GM18502 (cell line): ENCODE data around the gene KIAA2012.
"Not testable (repeated sequence)": the region's sequence is repeated elsewhere in the genome, so short reads cannot be mapped to it uniquely, and the experiment has no call there.

Experiments
- ATAC-seq: cut with Tn5 transposase; IDR thresholded peaks from one replicate; pipeline ENCODE4 v1.9.1; 2021; ENCODE audit warnings: mild to moderate bottlenecking; ENCODE audit not compliant: unreplicated experiment, poor library complexity

KIAA2012 gene

DNA sequence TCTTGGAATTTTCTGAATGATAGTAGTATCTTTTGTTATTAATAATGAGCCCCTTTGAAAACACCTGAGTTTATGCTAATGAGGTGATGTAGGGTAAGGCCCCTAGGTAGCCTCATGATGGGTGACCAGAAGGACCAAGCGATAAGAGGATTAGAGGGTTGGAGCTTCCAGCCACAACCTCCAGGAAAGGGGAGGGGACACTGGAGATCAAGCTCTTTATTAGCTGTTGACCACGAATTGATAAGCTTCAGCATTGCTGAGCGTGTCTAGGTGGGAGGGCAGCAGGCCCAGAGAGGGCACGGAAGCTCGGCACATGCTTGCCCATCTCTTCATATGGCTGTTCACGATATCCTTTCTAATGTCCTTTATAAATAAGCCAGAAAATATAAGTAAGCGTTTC is 39.0 kb downstream of the KIAA2012 start:
- ATAC-seq: no peak

DNA sequence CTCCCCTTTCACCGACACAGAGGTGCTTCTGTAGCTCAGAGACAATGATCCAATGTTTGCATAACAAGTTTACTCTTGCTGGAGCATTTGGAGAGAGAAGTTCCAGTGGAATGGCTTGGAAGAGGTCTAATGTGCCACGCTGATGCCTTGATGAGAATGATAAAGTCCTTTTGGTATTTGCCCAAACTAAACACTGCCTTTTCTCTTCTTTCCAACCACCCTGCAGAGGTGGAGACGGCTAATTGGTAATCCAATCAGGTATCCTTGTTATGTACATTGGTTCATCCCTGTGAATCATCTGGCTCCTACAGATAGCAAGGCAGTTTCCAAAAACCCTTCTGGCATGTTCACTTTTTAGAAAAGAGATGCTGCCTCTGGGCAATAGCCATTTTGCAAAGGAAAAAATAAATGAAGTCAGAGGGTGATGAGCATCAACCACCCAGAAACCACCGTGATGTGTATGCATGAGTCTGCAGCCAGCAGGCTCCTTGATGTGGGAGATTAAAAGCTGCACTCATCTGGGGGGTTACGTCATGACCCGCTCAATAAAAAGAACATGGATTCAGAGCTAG is 40.6 kb downstream of the KIAA2012 start:
- no peak for ATAC-seq

DNA sequence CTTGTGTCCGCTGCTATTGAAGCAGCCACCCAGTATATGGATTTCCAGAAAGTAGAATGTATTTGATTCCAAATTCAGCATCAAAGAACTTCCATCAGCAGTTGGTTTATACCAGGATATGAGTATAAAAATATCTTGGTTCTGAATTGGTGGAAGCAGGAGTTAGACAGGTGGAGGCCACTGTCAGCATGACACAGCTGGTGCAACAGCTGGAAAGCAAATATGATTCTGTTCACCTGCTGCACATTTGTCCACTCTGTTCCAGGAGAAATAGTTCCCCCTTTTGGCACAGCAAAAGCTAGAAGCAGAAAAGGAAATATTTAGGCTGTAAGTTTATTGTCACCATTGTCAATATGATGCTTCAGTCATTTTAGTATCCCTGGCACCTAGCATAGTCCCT is 41.2 kb downstream of the KIAA2012 start:
- ATAC-seq: no peak

DNA sequence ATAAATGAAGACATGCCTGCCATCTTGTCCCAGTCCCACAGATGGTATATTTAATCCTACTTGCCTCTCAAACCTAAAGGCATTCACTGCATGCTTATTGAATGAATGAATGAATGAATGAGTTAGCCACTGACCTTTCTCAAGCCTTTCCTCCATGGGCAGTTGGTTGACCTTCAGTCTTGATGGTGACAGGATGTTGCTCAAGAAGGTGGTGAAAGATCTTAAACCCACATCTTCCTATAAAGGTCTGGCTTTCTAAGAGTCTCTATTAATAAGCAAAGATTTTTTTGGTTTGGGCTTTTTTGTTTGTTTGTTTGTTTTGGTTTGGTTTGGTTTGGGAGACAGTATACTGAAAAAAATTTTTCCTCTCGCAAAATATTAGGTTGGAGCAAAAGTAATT is 41.7 kb downstream of the KIAA2012 start:
- no peak for ATAC-seq

DNA sequence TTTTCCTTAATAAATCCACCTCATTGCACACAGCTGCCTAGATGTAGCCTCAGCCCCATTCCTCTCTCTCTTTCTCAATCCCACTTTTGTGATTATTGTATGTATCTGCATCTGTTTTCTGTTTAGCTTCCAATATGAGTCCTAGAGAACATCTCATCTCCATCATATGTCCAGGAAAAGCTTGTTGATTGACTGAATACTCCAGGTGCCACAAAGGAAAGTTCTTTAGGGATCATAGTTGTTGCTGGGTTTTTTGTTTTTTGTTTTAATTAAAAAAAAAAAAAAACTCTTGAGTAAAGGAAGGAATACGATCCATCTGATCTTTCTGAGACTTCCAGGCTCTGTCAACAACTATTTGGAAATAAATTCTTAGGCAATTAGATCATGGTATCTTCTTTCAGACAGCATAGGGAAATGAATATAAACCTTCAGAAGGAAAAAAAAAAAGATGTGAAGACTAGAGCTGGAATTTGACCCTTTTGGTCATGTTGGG is 42.5 kb downstream of the KIAA2012 start:
- no peak for ATAC-seq

DNA sequence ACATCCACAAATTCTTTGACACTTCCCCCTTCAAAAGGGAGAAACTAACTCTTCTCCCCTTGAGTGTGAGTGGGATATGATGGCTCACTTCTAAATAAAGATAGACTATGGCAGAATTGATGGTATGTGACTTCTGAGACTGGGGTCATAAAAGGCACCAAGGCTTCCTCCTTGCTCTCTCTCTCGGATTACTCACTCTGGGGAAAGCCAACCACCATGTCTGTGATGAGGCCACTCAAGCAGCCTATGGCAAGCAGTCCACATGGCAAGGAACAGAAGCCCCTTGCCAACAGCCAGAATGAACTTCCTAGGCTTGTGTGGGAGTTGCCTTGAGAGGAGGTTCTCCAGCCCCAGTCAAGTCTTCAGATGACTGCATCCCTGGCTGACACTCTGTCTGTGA is 43.6 kb downstream of the KIAA2012 start:
- no peak for ATAC-seq

DNA sequence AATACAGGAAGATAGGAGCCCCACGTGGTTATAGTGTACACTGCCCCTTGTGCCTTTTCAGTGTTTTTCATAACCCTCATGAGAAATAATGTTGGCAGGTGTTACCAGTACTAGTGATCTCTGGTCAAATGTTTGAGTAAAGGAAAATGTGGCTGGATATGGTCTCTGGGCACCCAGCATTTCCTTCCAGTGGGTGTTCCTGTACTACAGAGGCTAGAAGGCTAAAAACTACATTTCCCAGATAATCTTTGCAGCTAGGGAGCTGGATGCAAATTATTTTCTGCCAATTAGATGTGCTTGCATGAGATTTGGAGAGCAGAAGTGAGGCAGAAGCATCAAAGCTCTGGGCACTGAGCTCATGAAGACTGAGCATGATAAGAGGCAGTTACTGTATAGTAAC is 45.1 kb downstream of the KIAA2012 start:
- no peak for ATAC-seq

DNA sequence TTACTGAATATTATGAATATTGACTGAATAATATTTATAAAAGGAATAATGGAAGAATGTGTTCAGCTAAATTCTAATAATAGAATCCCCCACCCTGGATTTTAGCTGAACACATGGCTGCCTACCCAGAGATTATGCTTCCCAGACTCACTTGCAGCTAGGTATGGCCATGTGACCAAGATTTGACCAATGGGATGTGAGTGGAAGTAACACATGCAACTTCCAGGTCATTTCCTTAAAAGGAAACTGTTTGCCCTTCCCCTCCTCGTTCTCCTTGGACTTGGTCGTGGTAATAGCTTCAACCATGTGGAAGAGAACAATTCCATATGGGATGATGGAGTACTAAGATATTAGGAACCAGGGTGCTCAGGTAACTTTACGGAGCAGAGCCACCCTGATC is 47.8 kb downstream of the KIAA2012 start:
- ATAC-seq: no peak

DNA sequence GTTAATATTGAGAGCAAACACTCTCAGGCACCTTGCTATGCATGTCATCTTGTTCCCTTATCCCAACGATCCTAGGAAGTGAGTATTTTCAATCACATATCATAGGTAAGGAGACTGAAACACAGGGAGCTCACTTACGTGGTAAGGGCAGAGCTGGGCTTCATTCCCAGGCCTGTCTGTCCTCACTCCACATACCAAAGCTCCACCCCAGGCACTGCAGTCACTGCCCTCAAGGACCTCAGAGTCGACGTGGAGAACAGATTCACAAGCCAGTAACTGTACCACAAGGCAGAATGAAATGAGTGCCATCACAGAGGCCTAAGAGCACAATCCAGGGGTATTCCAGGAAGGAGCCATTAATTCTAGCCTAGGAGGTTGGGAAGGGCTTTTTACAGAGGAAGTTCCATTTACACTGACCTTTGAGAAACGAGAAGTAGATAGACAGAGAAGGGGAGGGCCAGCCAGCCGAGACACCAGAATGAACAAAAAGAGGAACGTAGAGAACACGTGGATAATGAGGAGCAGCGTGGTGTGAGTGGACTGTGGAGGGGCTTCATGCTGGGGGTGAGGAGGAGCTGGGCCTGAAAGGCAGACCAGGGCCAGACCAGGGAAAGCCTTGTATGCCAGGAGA is 48.6 kb downstream of the KIAA2012 start:
- no peak for ATAC-seq

DNA sequence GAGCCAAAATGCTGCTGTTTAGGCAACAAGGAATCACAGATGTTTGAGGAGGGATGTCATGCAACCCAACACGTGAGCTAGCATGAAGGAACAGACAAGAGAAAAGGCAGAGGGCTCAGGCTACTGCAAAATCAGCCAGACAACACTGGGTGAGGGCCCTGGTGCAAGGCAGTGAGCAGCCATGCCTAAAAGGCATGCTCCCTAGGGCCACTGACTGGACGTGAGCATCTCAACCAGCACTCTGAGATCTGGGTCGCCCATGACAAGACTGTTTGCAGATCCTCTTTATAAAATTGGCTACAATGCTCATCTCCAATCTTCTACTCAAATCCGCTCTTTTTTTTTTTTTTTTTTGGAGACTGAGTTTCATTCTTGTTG is 49.1 kb downstream of the KIAA2012 start:
- ATAC-seq: no peak

DNA sequence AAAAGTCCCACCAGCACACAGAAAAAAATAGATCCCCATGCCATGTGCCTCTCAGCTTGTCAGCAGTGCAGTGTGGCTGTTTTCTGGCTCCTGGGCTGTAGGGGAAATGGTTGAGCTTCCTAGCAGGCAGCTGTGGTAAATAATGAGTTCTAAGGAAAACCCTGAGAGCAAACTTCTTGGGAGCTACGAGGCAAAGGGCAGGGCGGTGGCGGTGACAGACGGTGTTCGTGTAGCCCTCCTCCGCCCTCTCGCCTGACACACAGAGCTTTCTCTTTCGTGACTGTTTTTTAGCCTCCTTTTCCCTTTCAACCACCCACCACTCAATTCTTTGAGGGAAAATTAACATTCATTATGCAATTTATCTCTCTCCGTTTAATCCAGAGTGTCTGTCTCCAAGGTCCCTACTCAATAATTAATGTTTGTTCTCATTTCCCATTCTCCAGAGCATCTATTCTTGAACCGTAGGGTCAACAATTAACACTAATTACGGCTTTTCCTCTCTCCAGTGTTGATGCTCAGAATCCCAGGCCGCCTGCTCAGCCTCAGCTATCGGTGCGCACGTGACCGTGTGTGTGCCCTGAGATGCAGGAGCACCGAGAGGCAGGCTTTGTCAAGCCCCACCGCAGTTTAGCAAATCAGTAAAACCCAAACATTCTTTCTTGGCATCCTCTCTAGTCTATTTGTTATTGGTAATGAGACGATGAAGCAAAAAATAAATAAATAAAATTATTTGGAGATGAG is 50.1 kb downstream of the KIAA2012 start:
- ATAC-seq: no peak

DNA sequence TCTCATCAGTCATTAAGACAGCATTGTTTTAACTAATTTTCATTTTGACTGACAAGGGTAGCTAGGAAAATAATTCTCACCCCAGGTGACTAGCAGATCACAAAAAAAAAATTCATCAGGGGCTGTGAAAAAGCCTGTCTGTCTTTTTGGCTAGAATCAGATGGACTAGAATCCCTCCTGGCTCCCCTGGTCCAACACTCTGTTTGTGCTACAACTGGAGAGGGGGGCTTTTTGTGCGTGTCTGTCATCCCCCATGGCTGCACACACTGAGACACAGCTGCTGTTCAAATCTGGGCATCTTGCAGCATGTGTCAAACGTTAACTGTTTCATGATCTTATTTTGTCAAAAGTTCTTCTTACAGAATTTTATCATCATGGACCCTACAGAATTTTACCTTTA is 51.2 kb downstream of the KIAA2012 start:
- ATAC-seq: no peak

DNA sequence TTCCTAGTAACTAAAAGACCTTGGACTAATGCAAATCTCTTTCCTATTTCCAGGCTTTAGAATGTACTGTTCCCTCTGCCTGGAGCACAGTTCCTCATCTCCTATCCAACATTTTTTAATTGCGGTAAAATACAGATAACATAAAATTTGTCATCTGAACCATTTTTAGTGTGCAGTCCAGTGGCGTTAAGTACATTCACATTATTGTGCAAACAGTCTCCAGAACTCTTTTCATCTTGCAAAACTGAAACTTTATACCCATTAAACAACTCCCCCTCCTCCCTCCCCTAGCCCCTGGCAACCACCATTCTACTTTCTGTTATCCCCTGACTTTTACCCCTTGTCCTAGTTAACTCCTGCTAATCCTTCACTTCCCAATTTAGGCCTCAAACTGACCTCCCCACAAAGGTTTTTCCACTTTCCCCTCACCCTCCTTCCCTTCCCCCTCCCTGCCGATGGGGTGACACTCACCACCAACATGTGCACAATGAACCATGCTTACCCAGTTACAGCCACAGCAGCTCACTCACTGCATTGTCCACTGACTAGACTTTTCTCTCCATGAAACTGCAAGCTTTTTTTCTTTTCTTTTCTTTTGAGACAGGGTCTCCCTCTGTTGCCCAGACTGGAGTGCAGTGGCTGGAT is 54.8 kb downstream of the KIAA2012 start:
- no peak for ATAC-seq

DNA sequence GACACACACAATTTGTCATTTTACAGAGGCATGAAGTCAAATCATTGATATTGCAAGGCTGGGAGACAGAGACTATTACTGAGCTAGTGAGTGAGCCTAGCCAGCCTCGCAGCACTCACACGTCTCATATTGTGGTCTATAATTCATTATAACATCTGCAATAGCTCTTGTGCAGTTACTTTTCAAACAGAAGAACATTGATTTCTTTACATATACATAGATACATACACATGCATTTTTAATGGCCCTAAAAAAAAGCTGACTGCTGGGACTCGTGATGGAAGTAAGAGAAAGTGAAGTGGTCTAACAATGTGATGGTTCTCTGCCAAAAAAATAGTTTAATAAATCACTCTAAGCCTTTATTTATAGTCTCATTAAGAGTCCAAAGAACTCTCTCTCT is 56.8 kb downstream of the KIAA2012 start:
- ATAC-seq: no peak

DNA sequence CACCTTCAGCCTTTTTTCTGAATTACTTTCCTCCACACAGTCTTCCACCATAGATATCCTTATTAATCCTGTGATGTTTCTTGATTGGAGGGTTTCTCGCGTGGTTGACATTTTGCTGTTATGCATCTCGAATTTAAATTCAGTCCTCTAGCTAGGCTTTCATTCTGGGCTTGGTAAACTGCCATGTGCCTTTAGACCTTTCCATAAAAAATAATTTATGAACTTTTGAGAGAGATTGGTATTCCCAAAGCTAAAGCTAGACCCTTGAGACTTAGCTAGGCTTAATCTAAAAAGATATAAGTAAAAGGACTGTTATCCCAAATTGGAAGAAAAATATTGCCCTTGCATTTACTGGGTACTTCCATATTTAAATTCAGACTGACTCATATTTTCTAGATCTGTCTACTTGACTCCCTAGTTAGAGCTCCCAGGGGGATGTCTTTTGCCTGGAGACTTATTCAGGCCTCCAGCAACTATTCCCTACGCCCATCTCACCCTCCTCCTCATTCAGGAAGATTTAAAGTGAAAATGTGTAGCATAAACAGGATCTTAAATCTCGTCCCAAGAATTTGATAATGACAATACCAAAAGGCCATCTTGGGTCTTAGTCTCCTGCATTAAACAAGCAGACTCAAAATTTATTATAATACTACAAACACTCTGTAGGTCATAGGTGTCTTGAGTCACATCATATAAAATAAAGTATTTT is 60.3 kb downstream of the KIAA2012 start:
- ATAC-seq: no peak

DNA sequence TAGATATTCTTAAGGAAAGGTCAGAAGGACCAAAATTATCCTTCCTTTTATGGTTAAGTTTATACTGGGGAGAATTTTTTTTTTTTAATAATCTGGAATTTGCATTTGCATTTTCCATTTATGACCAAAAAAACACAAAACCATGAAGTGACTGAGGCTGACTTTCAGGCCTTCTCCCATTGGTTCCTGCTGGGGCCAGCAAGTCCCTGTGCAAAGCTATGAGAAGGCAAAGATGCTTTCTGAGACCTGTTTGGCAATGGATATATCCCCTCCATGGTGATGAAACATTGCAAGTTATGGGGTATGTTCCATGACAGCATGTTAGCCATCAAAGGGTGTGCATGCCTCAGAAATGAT is 60.8 kb downstream of the KIAA2012 start:
- no peak for ATAC-seq

DNA sequence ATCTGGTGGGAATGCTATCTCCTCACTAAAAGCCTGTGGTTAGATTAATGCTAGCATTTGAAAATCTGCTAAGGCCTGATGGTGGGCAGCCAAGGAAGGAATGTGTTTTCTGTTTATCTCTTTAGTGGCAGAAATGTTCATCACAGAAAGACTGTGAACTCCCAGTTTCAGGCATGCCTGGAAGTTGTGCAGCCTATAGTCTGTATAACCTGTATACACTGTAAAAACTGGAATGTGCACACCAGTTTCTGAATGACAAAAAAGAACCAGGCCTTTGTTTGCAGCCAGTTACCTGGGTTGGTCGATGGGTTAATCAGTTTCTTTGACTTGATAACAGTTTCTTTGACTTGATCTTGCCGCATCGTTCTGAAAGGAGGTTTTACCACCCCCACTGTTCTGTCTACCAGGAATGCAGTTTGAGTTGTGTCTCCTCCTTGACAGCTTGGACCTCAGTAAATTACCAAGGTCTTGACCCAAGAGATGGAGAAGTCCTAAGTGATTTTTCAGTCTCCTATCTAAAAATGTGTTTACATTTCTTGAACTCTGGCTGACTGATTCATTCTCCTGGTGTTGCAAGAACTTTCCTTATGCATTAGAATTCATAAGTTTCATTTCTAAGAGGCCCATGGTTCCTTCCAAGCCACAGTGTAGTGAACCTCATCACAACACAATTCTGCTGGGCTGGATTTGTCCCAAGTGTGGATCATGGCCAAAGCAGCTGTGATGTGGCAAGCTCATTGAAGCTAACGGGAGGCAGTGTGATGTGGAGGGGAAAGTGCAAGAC is 62.2 kb downstream of the KIAA2012 start:
- no peak for ATAC-seq

DNA sequence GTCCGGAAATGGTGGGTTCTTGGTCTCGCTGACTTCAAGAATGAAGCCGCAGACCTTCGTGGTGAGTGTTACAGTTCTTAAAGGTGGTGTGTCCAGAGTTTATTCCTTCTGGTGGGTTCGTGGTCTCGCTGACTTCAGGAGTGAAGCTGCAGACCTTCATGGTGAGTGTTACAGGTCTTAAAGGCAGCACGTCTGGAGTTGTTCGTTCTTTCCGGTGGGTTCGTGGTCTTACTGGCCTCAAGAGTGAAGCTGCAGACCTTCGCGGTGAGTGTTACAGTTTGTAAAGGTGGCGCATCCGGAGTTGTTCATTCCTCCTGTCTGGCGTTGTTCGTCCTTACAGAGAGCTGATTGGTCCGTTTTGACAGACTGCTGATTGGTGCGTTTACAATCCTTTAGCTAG is 63.0 kb downstream of the KIAA2012 start:
- ATAC-seq: not testable (repeated sequence)

DNA sequence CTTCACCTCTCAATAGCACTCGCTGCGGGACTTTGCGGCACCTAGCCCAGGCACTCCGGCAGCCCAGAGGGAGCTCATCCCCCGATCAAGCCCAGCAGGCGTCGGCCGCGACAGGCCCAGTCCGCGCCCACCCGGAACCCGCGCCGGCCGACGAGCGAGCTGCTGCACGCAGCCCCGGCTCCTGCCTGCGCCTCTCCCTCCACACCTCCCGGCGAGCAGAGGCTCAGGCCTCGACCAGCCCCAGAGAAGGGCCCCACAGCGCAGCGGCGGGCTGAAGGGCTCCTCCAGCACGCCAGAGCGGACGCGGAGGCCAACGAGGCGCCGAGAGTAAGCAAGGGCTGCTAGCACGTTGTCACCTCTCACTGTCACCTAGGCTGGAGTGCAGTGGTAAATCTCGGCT is 63.5 kb downstream of the KIAA2012 start:
- ATAC-seq: no peak
